Testis (tissue), 3 donors: Measurements from ENCODE around the gene KIFC3. TPM values are rescaled to one million over a fixed set of nuclear protein-coding genes. Genes with fewer than 3 reads are reported as not detected.
"Not testable (repeated sequence)": the region's sequence is repeated elsewhere in the genome, so short reads cannot be mapped to it uniquely, and the experiment has no call there.

Experiments used
- DNase-seq: peaks from one replicate; pipeline ENCODE4 v3.0.0-alpha.2; 2019
- H3K27ac ChIP-seq, 2 donors: fragments of 200-600 bp; sonication (generic); one replicate each; pipeline ENCODE4 v1.5.1; 2019
- H3K27me3 ChIP-seq: fragments of 200-600 bp; sonication (generic); one replicate; pipeline ENCODE4 v1.5.1; 2019
- H3K36me3 ChIP-seq: fragments of 200-600 bp; sonication (generic); one replicate; pipeline ENCODE4 v1.5.1; 2017; ENCODE audit warnings: low read depth; ENCODE audit errors: missing control alignments
- H3K4me1 ChIP-seq: fragments of 200-600 bp; sonication (generic); one replicate; pipeline ENCODE4 v1.5.1; 2019
- H3K4me3 ChIP-seq, 2 donors: fragments of 200-600 bp; sonication (generic); one replicate each; pipeline ENCODE4 v1.5.1; 2017 to 2019
- H3K9me3 ChIP-seq: fragments of 200-600 bp; sonication (generic); one replicate; pipeline ENCODE4 v1.5.1; 2017
- CTCF ChIP-seq, 3 experiments: fragments of 450-650 bp in 2 of 3; fragments of 200-600 bp in 1 of 3; sonication (generic) in 1 of 3; IDR thresholded peaks; one replicate each; pipeline ENCODE4 v1.5.1; 2016 to 2019; ENCODE audit warnings: antibody characterized with exemption in 3 of 3, mild to moderate bottlenecking in 2 of 3, moderate library complexity in 1 of 3
- POLR2A ChIP-seq: fragments of 450-650 bp; IDR thresholded peaks from one replicate; pipeline ENCODE4 v1.6.1; 2017; ENCODE audit warnings: antibody characterized with exemption, mild to moderate bottlenecking, moderate library complexity
- WGBS, 2 donors: methylation state at CpG; one replicate each; pipeline ENCODE4 v1.1.5; 2018; 5-methylcytosine and 5-hydroxymethylcytosine counted together
- intact Hi-C: fragments of 100-400 bp; cut with DNase I; formaldehyde crosslinking; loops from one replicate; pipeline ENCODE4 v1.15.1; 2023; ENCODE audit warnings: low total_unique reads
- polyA plus RNA-seq: library from polyadenylated mRNA; stranded (reverse); fragments of 350-450 nt; fragmentation: Illumina TruSeq; extraction: RNeasy Lipid Tissue Mini Kit (QIAGEN cat#74804); gene quantifications from one replicate; pipeline ENCODE4 v1.2.3, GENCODE V29; 2014; ENCODE audit warnings: low read depth, low replicate concordance; ENCODE audit not compliant: insufficient read depth
- total RNA-seq, 2 donors: library from RNA; depleted of rRNA; stranded (reverse); fragments of >200 nt; gene quantifications; one replicate each; pipeline ENCODE4 v1.2.3, GENCODE V29; 2016

KIFC3 gene
- total and polyA plus RNA-seq, 3 donors from 2014 or later, result 105 to 185 (median 137) TPM

- WGBS, 2 donors, result 94 to 97% methylated on average over 3 of the region's 3 CpGs
- no peaks in the 10 kb centered on the region for H3K4me1 ChIP-seq
- H3K36me3 ChIP-seq, result no peaks in the 10 kb centered on the region
- intact Hi-C loops, result no loop called here
- no peak for DNase-seq
- H3K9me3 ChIP-seq, result no peaks in the 10 kb centered on the region
- no peak overlapping the region for H3K4me3 ChIP-seq
- TF ChIP-seq CTCF (IDR thresholded peaks at IDR 0.05) (no peak), POLR2A (no peak)
- H3K27me3 ChIP-seq, result no peaks in the 10 kb centered on the region
- no peak overlapping the region for H3K27ac ChIP-seq
Measured at GRCh38 chr16:57749101-57749692, 53.1 kb downstream of the KIFC3 start.

DNA sequence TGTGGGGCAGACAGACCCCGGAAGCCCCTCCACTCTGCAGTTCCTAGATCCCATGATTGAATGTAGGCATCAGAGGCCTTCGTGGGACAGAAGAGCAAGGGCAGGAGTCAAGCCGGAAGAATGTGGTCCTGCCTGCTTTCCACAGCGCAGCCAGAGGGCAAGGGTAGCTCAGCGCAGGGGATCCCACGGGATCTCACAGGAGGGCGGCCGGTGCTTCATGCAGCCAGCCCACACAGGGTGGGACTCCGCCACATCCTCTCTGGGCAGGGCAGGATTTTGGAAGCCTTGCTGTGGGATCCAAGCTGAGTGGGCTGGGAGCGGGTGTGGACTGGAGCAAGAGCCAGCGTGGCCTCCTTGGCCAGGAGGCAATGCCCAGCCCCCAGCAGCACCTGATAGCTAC, 53.7 kb downstream of the KIFC3 start:
- no peak overlapping the region for H3K27ac ChIP-seq
- no peaks in the 10 kb centered on the region for H3K4me1 ChIP-seq
- H3K36me3 ChIP-seq, result no peaks in the 10 kb centered on the region
- intact Hi-C loops, result no loop called here
- no peak overlapping the region for H3K4me3 ChIP-seq
- no peaks in the 10 kb centered on the region for H3K9me3 ChIP-seq
- TF ChIP-seq CTCF (IDR thresholded peaks at IDR 0.05) (no peak), POLR2A (no peak)
- H3K27me3 ChIP-seq, result no peaks in the 10 kb centered on the region
- no peak for DNase-seq
- whole genome bisulfite sequencing, 2 donors, result 82 to 84% methylated on average over 9 to 11 of the region's 11 CpGs

- H3K27me3 ChIP-seq, result no peaks in the 10 kb centered on the region
- H3K27ac ChIP-seq, result no peak overlapping the region
- DNase-seq, result no peak
- TF ChIP-seq CTCF (IDR thresholded peaks at IDR 0.05), result no peak
- TF ChIP-seq POLR2A, result no peak
- no peaks in the 10 kb centered on the region for H3K36me3 ChIP-seq
- no peaks in the 10 kb centered on the region for H3K4me1 ChIP-seq
- H3K4me3 ChIP-seq, result no peak overlapping the region
- H3K9me3 ChIP-seq, result no peaks in the 10 kb centered on the region
- intact Hi-C loops, result no loop called here
- WGBS, 2 donors, result 95 to 96% methylated on average over 4 to 6 of the region's 6 CpGs
Measured at GRCh38 chr16:57747996-57748395, 54.3 kb downstream of the KIFC3 start.

DNA sequence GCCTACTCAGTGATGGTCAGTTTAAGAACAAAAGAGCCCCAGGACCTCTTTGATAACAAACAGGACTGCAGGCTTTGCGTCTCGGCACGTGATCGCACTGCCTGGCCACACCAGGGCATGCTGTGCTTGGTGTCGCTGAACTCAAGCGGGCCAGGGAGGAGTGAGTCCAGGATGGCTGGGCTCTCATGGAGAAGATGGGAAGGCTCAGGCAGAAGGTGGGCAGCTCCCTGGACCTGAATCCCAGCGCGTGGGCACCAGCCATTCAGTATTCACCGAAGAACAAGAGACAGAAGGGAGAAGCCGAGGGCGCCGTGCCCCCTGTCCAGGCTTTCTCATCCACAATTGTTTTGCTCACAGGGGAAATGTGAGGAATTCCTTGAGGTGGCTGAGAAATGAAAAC, 54.8 kb downstream of the KIFC3 start:
- Histone ChIP-seq H3K4me3 (no peak overlapping the region), H3K4me1 (no peaks in the 10 kb centered on the region), H3K27ac (no peak overlapping the region), H3K27me3 (no peaks in the 10 kb centered on the region), H3K36me3 (no peaks in the 10 kb centered on the region), H3K9me3 (no peaks in the 10 kb centered on the region)
- TF ChIP-seq POLR2A (no peak), CTCF (IDR thresholded peaks at IDR 0.05) (no peak)
- intact Hi-C loops, result no loop called here
- 93% methylated on average over 9 to 12 of the region's 12 CpGs for WGBS, 2 donors
- no peak for DNase-seq

GRCh38 chr16:57747091-57747490, 55.2 kb downstream of the KIFC3 start:
- intact Hi-C loops, result no loop called here
- H3K27me3 ChIP-seq, result no peaks in the 10 kb centered on the region
- TF ChIP-seq POLR2A (no peak), CTCF (IDR thresholded peaks at IDR 0.05) (no peak)
- no peak for DNase-seq
- no peaks in the 10 kb centered on the region for H3K9me3 ChIP-seq
- no peaks in the 10 kb centered on the region for H3K36me3 ChIP-seq
- H3K4me3 ChIP-seq, result no peak overlapping the region
- whole genome bisulfite sequencing, 2 donors, result 92 to 94% methylated on average over 3 to 7 of the region's 7 CpGs
- no peak overlapping the region for H3K27ac ChIP-seq
- no peaks in the 10 kb centered on the region for H3K4me1 ChIP-seq

GRCh38 chr16:57746316-57746715, 56.0 kb downstream of the KIFC3 start:
- H3K9me3 ChIP-seq, H3K27me3 ChIP-seq, DNase-seq, H3K27ac ChIP-seq, H3K36me3 ChIP-seq, intact Hi-C loops, H3K4me3 ChIP-seq, H3K4me1 ChIP-seq: not testable (repeated sequence)
- 92 to 95% methylated on average over 6 to 7 of the region's 7 CpGs for WGBS, 2 donors
